Activated CD8-positive, alpha-beta T cell treated with anti-CD3 and anti-CD28 coated beads for 36 hours (primary cell): Measurements from ENCODE around the gene E2F8. TPM values are rescaled to one million over a fixed set of nuclear protein-coding genes. Genes with fewer than 3 reads are reported as not detected.

ENCODE experiments used
- ATAC-seq: fragments of 200-7000 bp; cut with Tn5 transposase; one replicate; pipeline ENCODE4 v1.10.0; 2021; ENCODE audit warnings: mild to moderate bottlenecking, moderate library complexity
- CTCF ChIA-PET: fragments of 350-600 bp; sonication (Branson Sonifier 250); formaldehyde crosslinking; loops from one replicate; lab custom pipeline; 2021; ENCODE audit warnings: antibody characterized with exemption; lab: Charles Lee
- POLR2A ChIA-PET: fragments of 350-600 bp; sonication (Branson Sonifier 250); formaldehyde crosslinking; loops from one replicate; lab custom pipeline; 2021; ENCODE audit warnings: antibody characterized with exemption; lab: Charles Lee
- DNase-seq: peaks from one replicate; pipeline ENCODE4 v3.0.0-alpha.2; 2020
- H3K27ac Mint-ChIP-seq: one replicate; pipeline ENCODE4 v1.8.0; 2021; ENCODE audit warnings: mild to moderate bottlenecking, mixed read lengths
- H3K27me3 Mint-ChIP-seq: one replicate; pipeline ENCODE4 v1.8.0; 2021; ENCODE audit warnings: mixed read lengths
- H3K36me3 Mint-ChIP-seq: one replicate; pipeline ENCODE4 v1.8.0; 2021; ENCODE audit warnings: low read depth, mixed read lengths
- H3K4me1 Mint-ChIP-seq: one replicate; pipeline ENCODE4 v1.8.0; 2021; ENCODE audit warnings: low read depth, mixed read lengths
- H3K4me3 Mint-ChIP-seq: one replicate; pipeline ENCODE4 v1.8.0; 2021; ENCODE audit warnings: mild to moderate bottlenecking, moderate library complexity, mixed read lengths
- H3K9me3 Mint-ChIP-seq: one replicate; pipeline ENCODE4 v1.8.0; 2021; ENCODE audit warnings: mixed read lengths
- intact Hi-C: fragments of 100-400 bp; cut with micrococcal nuclease; formaldehyde crosslinking; loops from one replicate; pipeline ENCODE4 v1.10.0; 2022
- total RNA-seq, 2 experiments: library from RNA; stranded (reverse); gene quantifications; one replicate each; pipeline ENCODE4 v1.2.3, GENCODE V29; 2021
- TF ChIP-seq, protein P1 (sequence below): fragments of 200-600 bp; IDR thresholded peaks from one replicate; pipeline ENCODE4 v1.8.0; 2022; ENCODE audit warnings: antibody characterized with exemption, mild to moderate bottlenecking

Gene E2F8
- total RNA-seq, 2 experiments from 2014 or later, result 12.9 to 13.1 TPM

DNA sequence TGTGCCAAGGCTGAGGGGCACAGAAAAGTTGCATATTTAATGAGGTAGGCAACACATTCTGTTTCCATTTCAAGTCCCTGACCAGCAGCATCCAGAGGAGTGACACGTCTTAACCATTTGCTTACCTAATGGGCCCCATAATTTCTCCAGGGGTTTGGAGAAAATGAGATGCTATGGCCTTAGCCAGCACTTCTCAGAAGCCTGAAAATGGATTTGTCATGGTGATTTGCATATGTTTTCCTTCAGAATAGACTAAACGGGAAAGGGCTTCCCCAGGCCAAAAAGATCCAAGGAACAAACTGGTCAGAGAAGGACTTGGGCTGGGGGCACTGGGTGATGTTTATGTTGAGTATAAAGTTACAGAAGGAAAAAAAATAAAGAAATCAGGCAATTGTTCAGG lies 55.7 kb downstream of the E2F8 start:
- no peak for ATAC-seq
- Mint-ChIP-seq H3K9me3 (no peaks in the 10 kb centered on the region), H3K36me3 (no peaks in the 10 kb centered on the region), H3K4me3 (no peak overlapping the region), H3K4me1 (no peaks in the 10 kb centered on the region), H3K27ac (no peak overlapping the region), H3K27me3 (no peaks in the 10 kb centered on the region)
- intact Hi-C loops, result no loop called here
- ChIA-PET CTCF (no interaction called here), POLR2A (no interaction called here)
- TF ChIP-seq, protein P1, sequence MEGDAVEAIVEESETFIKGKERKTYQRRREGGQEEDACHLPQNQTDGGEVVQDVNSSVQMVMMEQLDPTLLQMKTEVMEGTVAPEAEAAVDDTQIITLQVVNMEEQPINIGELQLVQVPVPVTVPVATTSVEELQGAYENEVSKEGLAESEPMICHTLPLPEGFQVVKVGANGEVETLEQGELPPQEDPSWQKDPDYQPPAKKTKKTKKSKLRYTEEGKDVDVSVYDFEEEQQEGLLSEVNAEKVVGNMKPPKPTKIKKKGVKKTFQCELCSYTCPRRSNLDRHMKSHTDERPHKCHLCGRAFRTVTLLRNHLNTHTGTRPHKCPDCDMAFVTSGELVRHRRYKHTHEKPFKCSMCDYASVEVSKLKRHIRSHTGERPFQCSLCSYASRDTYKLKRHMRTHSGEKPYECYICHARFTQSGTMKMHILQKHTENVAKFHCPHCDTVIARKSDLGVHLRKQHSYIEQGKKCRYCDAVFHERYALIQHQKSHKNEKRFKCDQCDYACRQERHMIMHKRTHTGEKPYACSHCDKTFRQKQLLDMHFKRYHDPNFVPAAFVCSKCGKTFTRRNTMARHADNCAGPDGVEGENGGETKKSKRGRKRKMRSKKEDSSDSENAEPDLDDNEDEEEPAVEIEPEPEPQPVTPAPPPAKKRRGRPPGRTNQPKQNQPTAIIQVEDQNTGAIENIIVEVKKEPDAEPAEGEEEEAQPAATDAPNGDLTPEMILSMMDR, result no peak
- DNase-seq, result no peak

DNA sequence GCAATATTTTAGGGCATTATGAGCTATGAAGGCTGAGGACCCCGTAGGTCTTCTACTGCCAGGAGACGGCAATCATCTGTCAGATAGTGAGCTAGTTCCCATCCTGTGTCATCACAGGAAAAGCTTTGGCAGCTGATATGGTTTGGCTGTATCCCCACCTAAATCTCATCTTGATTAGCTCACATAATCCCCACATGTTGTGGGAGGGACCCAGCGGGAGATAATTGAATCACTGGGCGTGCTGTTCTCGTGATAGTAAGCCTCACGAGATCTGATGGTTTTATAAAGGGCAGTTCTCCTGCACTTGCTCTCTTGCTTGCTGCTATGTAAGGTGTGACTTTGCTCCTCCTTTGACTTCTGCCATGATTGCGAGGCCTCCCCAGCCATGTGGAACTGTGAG lies 57.1 kb downstream of the E2F8 start:
- no peaks in the 10 kb centered on the region for H3K4me1 Mint-ChIP-seq
- H3K36me3 Mint-ChIP-seq, result no peaks in the 10 kb centered on the region
- ChIA-PET CTCF (interaction anchor here (1.7 kb wide), 1 partner anchor 113 kb away, joined by 5 read pairs; no protein-coding TSS in a partner anchor), POLR2A (no interaction called here)
- no peaks in the 10 kb centered on the region for H3K9me3 Mint-ChIP-seq
- intact Hi-C loops, result no loop called here
- TF ChIP-seq, protein P1, result no peak
- DNase-seq (no peak), ATAC-seq (no peak)
- no peaks in the 10 kb centered on the region for H3K27me3 Mint-ChIP-seq
- H3K4me3 Mint-ChIP-seq, result no peak overlapping the region
- no peak overlapping the region for H3K27ac Mint-ChIP-seq

DNA sequence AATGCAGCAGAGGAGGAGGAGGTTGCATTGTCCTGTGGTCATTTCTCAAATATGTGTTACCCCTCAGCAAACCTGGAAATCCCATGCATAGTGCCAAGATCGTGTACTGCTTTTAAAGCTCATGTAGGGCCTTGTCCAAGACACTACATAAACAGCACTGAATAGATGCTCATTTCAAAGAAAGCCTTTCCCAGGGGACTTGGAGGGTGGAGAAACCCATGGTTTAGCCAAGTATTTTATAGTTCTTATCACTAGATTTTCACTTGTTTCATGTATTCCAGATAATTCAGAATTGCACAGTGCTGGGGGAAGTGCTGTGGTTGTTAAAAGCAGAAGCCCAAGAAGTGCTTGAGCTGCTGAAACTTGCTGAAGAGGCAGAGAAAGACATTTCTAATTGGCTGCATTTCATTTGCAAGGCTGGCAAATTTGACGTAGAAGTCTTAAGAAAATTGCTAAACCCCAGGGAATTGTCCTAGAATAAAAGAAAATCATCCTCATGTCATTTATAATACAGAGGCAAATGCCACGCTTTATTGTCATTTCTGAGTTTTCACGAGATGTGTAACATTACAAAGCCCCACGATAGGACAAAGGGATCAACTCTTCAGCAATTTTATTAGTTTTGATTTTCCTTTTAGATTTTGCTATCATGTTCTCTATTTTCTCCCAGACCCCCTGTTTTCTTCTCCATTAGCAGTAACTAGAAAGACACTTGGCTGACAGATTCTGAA lies 59.0 kb downstream of the E2F8 start:
- no peak overlapping the region for H3K4me3 Mint-ChIP-seq
- DNase-seq (no peak), ATAC-seq (no peak)
- no peaks in the 10 kb centered on the region for H3K4me1 Mint-ChIP-seq
- ChIA-PET POLR2A (no interaction called here), CTCF (interaction anchor here (1.4 kb wide), 1 partner anchor 104 kb away, joined by 4 read pairs; no protein-coding TSS in a partner anchor)
- TF ChIP-seq, protein P1, result no peak
- H3K27me3 Mint-ChIP-seq, result no peaks in the 10 kb centered on the region
- H3K27ac Mint-ChIP-seq, result no peak overlapping the region
- intact Hi-C loops, result no loop called here
- peaks cover 3% of the 10 kb centered on the region for H3K36me3 Mint-ChIP-seq
- no peaks in the 10 kb centered on the region for H3K9me3 Mint-ChIP-seq

DNA sequence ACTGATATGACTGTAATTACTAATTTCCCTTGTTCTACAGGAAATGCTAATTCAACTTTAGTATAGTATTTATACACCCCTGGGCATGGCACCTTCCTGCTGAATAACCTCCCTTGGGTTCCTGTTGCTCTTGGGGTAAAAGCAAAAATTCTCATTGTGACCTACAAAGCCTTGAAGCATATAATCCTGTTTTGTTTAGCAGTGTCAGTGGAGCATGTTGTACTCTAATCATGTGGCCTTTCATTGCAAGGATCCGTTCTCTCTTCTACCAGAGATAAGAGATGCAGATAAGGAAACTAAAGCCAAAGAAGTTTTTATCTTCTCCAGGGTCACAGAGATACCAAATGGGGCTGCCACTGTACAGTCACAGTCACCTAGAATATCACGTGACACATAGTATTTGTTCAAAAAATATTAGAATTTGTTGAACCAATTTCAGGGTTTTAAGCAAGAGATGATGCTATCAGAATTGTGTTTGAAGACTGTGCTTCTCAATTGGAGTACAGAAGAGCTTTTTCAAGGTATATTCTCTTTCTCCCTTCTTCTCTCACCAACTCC lies 64.0 kb downstream of the E2F8 start:
- H3K27ac Mint-ChIP-seq, result no peak overlapping the region
- no peaks in the 10 kb centered on the region for H3K9me3 Mint-ChIP-seq
- POLR2A ChIA-PET, result no interaction called here
- no peaks in the 10 kb centered on the region for H3K4me1 Mint-ChIP-seq
- CTCF ChIA-PET, result interaction anchor here (1.3 kb wide), 1 partner anchor 16 kb away, joined by 3 read pairs; no protein-coding TSS in a partner anchor
- DNase-seq, result no peak
- H3K36me3 Mint-ChIP-seq, result peaks cover 36% of the 10 kb centered on the region
- TF ChIP-seq, protein P1, result no peak
- intact Hi-C loops, result no loop called here
- no peak for ATAC-seq
- no peaks in the 10 kb centered on the region for H3K27me3 Mint-ChIP-seq
- H3K4me3 Mint-ChIP-seq, result no peak overlapping the region

Other genes with a start within 250 kb of the E2F8 start
- gene MRGPRX2, start 180.2 kb downstream of the E2F8 start, total RNA-seq, result not detected
- 10 to 100 TPM; 16.7 to 17.2 TPM for gene ZDHHC13, start 123.8 kb downstream of the E2F8 start, total RNA-seq
- not detected for gene CSRP3, start 39.0 kb downstream of the E2F8 start, total RNA-seq